ENCODE measurements around the gene SPANXD. TPM values are rescaled to one million over a fixed set of nuclear protein-coding genes. Genes with fewer than 3 reads are reported as not detected.

Gene SPANXD
- total RNA-seq, 2 donors from 2014 or later = not detected

DNA sequence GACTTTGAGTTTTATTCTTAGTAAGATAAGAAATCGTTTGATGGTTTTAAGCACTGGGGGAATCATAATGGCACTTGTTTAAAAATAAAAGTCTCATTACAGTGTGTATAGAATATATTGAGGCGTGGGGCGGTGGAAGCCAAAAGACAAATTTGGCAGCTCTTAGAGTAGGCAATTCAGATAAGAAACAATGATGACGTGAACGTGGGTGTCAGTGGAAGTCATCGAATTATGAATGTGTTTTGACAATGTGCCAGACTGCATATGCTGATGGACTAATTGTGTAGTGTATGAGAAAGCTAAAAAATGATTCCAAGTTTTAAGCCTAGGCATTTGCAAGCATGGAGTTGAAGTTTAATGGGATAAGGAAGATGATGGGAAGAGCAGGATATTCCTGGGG lies 35.8 kb downstream of the SPANXD start:
- intact Hi-C loops (cut with DNase I) = no loop called here
- H3K9me3 ChIP-seq = no peaks in the 10 kb centered on the region
- no peaks in the 10 kb centered on the region for H3K36me3 ChIP-seq
- no peak for DNase-seq (ENCODE audit: low spot score)
- no peaks in the 10 kb centered on the region for H3K4me1 ChIP-seq (replicated peaks)
- H3K27ac ChIP-seq = no peak overlapping the region
- H3K27me3 ChIP-seq (replicated peaks; ENCODE audit: insufficient read depth) = no peaks in the 10 kb centered on the region
- H3K4me3 ChIP-seq = no peak overlapping the region
- TF ChIP-seq POLR2AphosphoS5 (IDR thresholded peaks at IDR 0.05) = no peak
- no peak for TF ChIP-seq POLR2A (IDR thresholded peaks at IDR 0.05)
- TF ChIP-seq, protein P1, sequence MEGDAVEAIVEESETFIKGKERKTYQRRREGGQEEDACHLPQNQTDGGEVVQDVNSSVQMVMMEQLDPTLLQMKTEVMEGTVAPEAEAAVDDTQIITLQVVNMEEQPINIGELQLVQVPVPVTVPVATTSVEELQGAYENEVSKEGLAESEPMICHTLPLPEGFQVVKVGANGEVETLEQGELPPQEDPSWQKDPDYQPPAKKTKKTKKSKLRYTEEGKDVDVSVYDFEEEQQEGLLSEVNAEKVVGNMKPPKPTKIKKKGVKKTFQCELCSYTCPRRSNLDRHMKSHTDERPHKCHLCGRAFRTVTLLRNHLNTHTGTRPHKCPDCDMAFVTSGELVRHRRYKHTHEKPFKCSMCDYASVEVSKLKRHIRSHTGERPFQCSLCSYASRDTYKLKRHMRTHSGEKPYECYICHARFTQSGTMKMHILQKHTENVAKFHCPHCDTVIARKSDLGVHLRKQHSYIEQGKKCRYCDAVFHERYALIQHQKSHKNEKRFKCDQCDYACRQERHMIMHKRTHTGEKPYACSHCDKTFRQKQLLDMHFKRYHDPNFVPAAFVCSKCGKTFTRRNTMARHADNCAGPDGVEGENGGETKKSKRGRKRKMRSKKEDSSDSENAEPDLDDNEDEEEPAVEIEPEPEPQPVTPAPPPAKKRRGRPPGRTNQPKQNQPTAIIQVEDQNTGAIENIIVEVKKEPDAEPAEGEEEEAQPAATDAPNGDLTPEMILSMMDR (IDR thresholded peaks at IDR 0.05) = no peak
- 80% methylated on average over 6 of the region's 6 CpGs for WGBS

DNA sequence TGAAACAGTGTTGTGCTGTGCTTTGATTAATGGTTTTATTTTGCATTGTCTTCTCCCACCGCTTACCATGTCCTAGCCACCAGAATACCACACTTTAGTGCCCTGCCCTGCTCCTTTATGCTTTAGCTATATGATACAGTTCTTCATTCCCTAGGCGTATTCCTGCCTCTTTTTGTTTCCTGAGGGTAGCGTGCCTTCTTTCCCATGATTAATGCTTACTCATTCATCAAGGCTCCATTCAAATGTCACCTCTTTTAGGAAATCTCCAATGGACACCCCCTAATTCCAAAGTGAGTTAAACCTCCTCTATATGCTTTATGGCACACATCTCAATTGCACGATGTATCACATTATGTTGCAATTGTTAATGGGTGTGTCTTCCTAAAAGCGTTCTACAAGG lies 46.3 kb downstream of the SPANXD start:
- Histone ChIP-seq H3K9me3 (no peaks in the 10 kb centered on the region), H3K4me3 (no peak overlapping the region), H3K27ac (no peak overlapping the region), H3K27me3 (replicated peaks; ENCODE audit: insufficient read depth) (no peaks in the 10 kb centered on the region), H3K36me3 (no peaks in the 10 kb centered on the region), H3K4me1 (replicated peaks) (no peaks in the 10 kb centered on the region)
- WGBS = 76% methylated on average over 5 of the region's 5 CpGs
- intact Hi-C loops (cut with DNase I) = no loop called here
- TF ChIP-seq, protein P1 (IDR thresholded peaks at IDR 0.05) = no peak
- TF ChIP-seq POLR2A (IDR thresholded peaks at IDR 0.05) (no peak), POLR2AphosphoS5 (IDR thresholded peaks at IDR 0.05) (no peak)
- DNase-seq (ENCODE audit: low spot score) = no peak

Other genes with a start within 250 kb of the SPANXD start
- 1 to 10 TPM in 1 of 2 donors, not detected in 1; 3.2 TPM for gene SPANXA1, start 114.0 kb downstream of the SPANXD start, total RNA-seq
- 1 to 10 TPM in 1 of 2 donors, not detected in 1; 3.2 TPM for gene SPANXA2, start 109.0 kb downstream of the SPANXD start, total RNA-seq
- gene MAGEC3, start 139.6 kb upstream of the SPANXD start, total RNA-seq = not detected
- 1 to 10 TPM in 1 of 2 donors, not detected in 1; 8.6 TPM for gene MAGEC1, start 205.2 kb upstream of the SPANXD start, total RNA-seq

Data from prostate gland (tissue), 2 donors.